ENCODE measurements around the gene MED20.

Gene MED20

GRCh38 chr6:41917528-41917927 is 3.4 kb downstream of the MED20 start:
- H3K9me2 ChIP-seq (ENCODE audit: low read depth, low read length) = no peaks in the 10 kb centered on the region
- no peak overlapping the region for H3K4me3 ChIP-seq (ENCODE audit: low read depth, low read length, poor library complexity, severe bottlenecking)
- H3K79me2 ChIP-seq (ENCODE audit: insufficient read depth, low read length) = peaks cover 27% of the 10 kb centered on the region
- H3K9me3 ChIP-seq (ENCODE audit: low read length) = no peaks in the 10 kb centered on the region
- no peak overlapping the region for H3K27ac ChIP-seq (ENCODE audit: low read depth, low read length, poor library complexity, severe bottlenecking)
- peaks cover 33% of the 10 kb centered on the region; the same call in 1 of the 2 replicates for H3K36me3 ChIP-seq (ENCODE audit: insufficient read depth, low read length)
- H3K9ac ChIP-seq (ENCODE audit: low read length) = no peak overlapping the region
- H3K4me1 ChIP-seq (ENCODE audit: insufficient read depth, low read length, severe bottlenecking) = peaks cover 20% of the 10 kb centered on the region
- H2AFZ ChIP-seq (ENCODE audit: low read length) = no peak overlapping the region
- H3K27me3 ChIP-seq (ENCODE audit: insufficient read depth, low read length) = no peaks in the 10 kb centered on the region
- no peaks in the 10 kb centered on the region for H4K20me1 ChIP-seq (ENCODE audit: insufficient read depth, low read length)
- no peak overlapping the region for H3K4me2 ChIP-seq (ENCODE audit: low read length)
- no peaks in the 10 kb centered on the region for H3F3A ChIP-seq (ENCODE audit: insufficient read depth, low read length)
- TF ChIP-seq EZH2 (IDR thresholded peaks at IDR 0.05; ENCODE audit: borderline replicate concordance, low read length) = no peak

DNA sequence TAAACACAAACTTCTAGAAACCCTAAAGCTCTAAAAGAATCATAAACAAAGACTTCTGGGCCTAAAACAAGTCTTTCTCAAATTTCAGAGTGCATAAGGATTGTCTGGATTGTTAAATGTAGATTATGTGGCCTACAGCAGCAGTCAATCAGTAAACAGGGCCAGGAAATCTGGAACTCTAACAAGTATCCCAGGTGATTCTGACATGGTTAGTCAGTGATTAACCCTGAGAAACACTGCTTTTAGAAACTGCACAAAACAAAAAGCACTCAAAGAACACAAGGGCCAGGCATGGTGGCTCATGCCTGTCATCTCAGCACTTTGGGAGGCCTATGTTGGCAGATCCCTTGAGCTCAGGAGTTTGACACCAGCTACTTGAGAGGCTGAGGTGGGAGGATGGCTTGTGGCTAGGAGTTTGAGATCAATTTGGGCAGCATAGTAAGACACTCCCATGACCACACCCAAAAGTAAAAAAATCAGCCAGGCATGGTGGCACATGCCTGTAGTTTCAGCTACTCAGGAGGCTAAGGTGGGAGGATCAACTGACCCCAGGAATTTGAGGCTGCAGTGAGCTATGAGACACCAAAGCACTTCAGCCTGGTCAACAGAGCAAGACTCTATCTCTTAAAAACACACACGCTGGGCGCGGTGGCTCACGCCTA is 5.9 kb downstream of the MED20 start:
- Histone ChIP-seq H3K9ac (ENCODE audit: low read length) (no peak overlapping the region), H3K27ac (ENCODE audit: low read depth, low read length, poor library complexity, severe bottlenecking) (no peak overlapping the region), H3K27me3 (ENCODE audit: insufficient read depth, low read length) (no peaks in the 10 kb centered on the region), H2AFZ (ENCODE audit: low read length) (no peak overlapping the region), H3K36me3 (ENCODE audit: insufficient read depth, low read length) (peaks cover 40% of the 10 kb centered on the region), H4K20me1 (ENCODE audit: insufficient read depth, low read length) (no peaks in the 10 kb centered on the region), H3K9me3 (ENCODE audit: low read length) (no peaks in the 10 kb centered on the region), H3K4me3 (ENCODE audit: low read depth, low read length, poor library complexity, severe bottlenecking) (no peak overlapping the region), H3K4me1 (ENCODE audit: insufficient read depth, low read length, severe bottlenecking) (peaks cover 10% of the 10 kb centered on the region), H3K9me2 (ENCODE audit: low read depth, low read length) (no peaks in the 10 kb centered on the region), H3F3A (ENCODE audit: insufficient read depth, low read length) (no peaks in the 10 kb centered on the region), H3K79me2 (ENCODE audit: insufficient read depth, low read length) (peaks cover 9% of the 10 kb centered on the region), H3K4me2 (ENCODE audit: low read length) (no peak overlapping the region)
- TF ChIP-seq EZH2 (IDR thresholded peaks at IDR 0.05; ENCODE audit: borderline replicate concordance, low read length) = no peak

DNA sequence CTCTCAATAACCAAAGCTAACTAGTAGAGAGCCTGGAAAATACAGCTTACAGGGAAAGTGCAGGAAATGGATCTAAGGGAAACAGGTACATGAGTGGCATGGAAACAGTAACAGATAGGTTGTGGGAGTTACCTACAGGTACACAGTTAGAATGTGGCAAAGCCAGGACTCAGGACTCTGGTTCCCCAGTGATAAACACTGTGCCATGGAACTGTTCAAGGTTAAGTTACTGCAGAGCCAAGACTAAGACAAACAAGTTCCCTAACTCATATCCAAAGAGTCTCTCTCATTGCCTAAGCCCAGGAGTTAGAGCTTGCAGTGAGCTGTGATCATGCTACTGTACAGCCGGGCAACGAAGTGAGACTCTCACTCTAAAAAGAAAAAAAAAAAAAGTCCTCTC is 6.6 kb downstream of the MED20 start:
- Histone ChIP-seq H3K36me3 (ENCODE audit: insufficient read depth, low read length) (peaks cover 42% of the 10 kb centered on the region), H3K4me1 (ENCODE audit: insufficient read depth, low read length, severe bottlenecking) (peaks cover 3% of the 10 kb centered on the region), H3K4me3 (ENCODE audit: low read depth, low read length, poor library complexity, severe bottlenecking) (no peak overlapping the region), H4K20me1 (ENCODE audit: insufficient read depth, low read length) (no peaks in the 10 kb centered on the region), H3K27me3 (ENCODE audit: insufficient read depth, low read length) (no peaks in the 10 kb centered on the region), H3K4me2 (ENCODE audit: low read length) (no peak overlapping the region), H3K79me2 (ENCODE audit: insufficient read depth, low read length) (0 out of 2 replicates have a peak, but pooled peaks cover 2% of the 10 kb centered on the region), H3F3A (ENCODE audit: insufficient read depth, low read length) (no peaks in the 10 kb centered on the region), H3K9me2 (ENCODE audit: low read depth, low read length) (no peaks in the 10 kb centered on the region), H3K9me3 (ENCODE audit: low read length) (no peaks in the 10 kb centered on the region), H2AFZ (ENCODE audit: low read length) (no peak overlapping the region), H3K9ac (ENCODE audit: low read length) (no peak overlapping the region), H3K27ac (ENCODE audit: low read depth, low read length, poor library complexity, severe bottlenecking) (no peak overlapping the region)
- TF ChIP-seq, protein P1, sequence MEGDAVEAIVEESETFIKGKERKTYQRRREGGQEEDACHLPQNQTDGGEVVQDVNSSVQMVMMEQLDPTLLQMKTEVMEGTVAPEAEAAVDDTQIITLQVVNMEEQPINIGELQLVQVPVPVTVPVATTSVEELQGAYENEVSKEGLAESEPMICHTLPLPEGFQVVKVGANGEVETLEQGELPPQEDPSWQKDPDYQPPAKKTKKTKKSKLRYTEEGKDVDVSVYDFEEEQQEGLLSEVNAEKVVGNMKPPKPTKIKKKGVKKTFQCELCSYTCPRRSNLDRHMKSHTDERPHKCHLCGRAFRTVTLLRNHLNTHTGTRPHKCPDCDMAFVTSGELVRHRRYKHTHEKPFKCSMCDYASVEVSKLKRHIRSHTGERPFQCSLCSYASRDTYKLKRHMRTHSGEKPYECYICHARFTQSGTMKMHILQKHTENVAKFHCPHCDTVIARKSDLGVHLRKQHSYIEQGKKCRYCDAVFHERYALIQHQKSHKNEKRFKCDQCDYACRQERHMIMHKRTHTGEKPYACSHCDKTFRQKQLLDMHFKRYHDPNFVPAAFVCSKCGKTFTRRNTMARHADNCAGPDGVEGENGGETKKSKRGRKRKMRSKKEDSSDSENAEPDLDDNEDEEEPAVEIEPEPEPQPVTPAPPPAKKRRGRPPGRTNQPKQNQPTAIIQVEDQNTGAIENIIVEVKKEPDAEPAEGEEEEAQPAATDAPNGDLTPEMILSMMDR (IDR thresholded peaks at IDR 0.05; ENCODE audit: low read length) = no peak
- no peak for TF ChIP-seq EZH2 (IDR thresholded peaks at IDR 0.05; ENCODE audit: borderline replicate concordance, low read length)

DNA sequence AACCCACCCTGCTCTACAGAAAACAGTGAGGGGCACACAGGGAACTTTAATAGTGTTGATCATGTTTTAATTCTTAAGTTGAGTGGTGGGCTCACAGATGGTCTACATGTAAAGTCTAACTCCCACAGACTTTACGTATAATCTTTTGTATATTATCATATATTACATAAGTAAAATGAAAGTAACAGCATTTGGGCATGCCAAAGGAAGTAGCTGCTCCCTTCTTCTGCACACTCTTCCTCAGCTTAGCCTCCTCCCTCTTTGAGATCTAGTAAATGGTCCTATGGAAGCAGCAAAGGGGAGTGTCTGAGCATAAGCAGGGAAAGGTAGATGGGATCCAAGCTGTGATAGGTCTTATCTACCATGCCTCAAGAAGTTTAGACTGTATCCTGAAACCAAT is 11.2 kb downstream of the MED20 start:
- H3K27me3 ChIP-seq (ENCODE audit: insufficient read depth, low read length) = no peaks in the 10 kb centered on the region
- no peak overlapping the region for H3K27ac ChIP-seq (ENCODE audit: low read depth, low read length, poor library complexity, severe bottlenecking)
- H3K4me3 ChIP-seq (ENCODE audit: low read depth, low read length, poor library complexity, severe bottlenecking) = no peak overlapping the region
- TF ChIP-seq EZH2 (IDR thresholded peaks at IDR 0.05; ENCODE audit: borderline replicate concordance, low read length) = no peak
- TF ChIP-seq, protein P1 (IDR thresholded peaks at IDR 0.05; ENCODE audit: low read length) = no peak
- H3F3A ChIP-seq (ENCODE audit: insufficient read depth, low read length) = no peaks in the 10 kb centered on the region
- H3K9me3 ChIP-seq (ENCODE audit: low read length) = no peaks in the 10 kb centered on the region
- no peak overlapping the region for H2AFZ ChIP-seq (ENCODE audit: low read length)
- H3K4me1 ChIP-seq (ENCODE audit: insufficient read depth, low read length, severe bottlenecking) = no peaks in the 10 kb centered on the region
- no peak overlapping the region for H3K4me2 ChIP-seq (ENCODE audit: low read length)
- no peak overlapping the region for H3K9ac ChIP-seq (ENCODE audit: low read length)
- no peaks in the 10 kb centered on the region for H4K20me1 ChIP-seq (ENCODE audit: insufficient read depth, low read length)
- no peaks in the 10 kb centered on the region for H3K9me2 ChIP-seq (ENCODE audit: low read depth, low read length)
- H3K36me3 ChIP-seq (ENCODE audit: insufficient read depth, low read length) = peaks cover 66% of the 10 kb centered on the region
- no peaks in the 10 kb centered on the region for H3K79me2 ChIP-seq (ENCODE audit: insufficient read depth, low read length)
